Measurements from ENCODE around the gene FCRL6. TPM values are rescaled to one million over a fixed set of nuclear protein-coding genes. Genes with fewer than 3 reads are reported as not detected.

FCRL6 gene
- total RNA-seq, 2 donors from 2014 or later, result 0.27 to 0.81 TPM

Other genes starting within 250 kb of the FCRL6 start
- not detected for gene APCS, start 214.5 kb upstream of the FCRL6 start, total RNA-seq
- not detected for gene CRP, start 87.8 kb upstream of the FCRL6 start, total RNA-seq
- 10 to 100 TPM in 1 of 2 donors, 1 to 10 TPM in 1; 7.9 to 12.0 TPM for gene DUSP23, start 21.4 kb upstream of the FCRL6 start, total RNA-seq
- under 1 TPM in 1 of 2 donors, not detected in 1; 0.44 TPM for gene SLAMF8, start 24.5 kb downstream of the FCRL6 start, total RNA-seq
- gene VSIG8, start 60.3 kb downstream of the FCRL6 start, total RNA-seq, result not detected
- 1 to 10 TPM; 4.6 to 6.3 TPM for gene CFAP45, start 97.8 kb downstream of the FCRL6 start, total RNA-seq
- 100 to 1,000 TPM; 515 to 717 TPM for gene TAGLN2, start 123.1 kb downstream of the FCRL6 start, total RNA-seq
- under 1 TPM in 1 of 2 donors, not detected in 1; 0.07 TPM for gene IGSF9, start 143.3 kb downstream of the FCRL6 start, total RNA-seq
- not detected for gene SLAMF9, start 151.9 kb downstream of the FCRL6 start, total RNA-seq
- 1 to 10 TPM; 2.7 to 3.0 TPM for gene PIGM, start 229.6 kb downstream of the FCRL6 start, total RNA-seq